WTC11 (cell line): ENCODE measurements around the gene CAMK2B.

Experiments used
- ATF1 ChIP-seq: sonication (generic); formaldehyde crosslinking; IDR thresholded peaks from 2 replicates; pipeline ENCODE4 v1.8.1; 2023; ENCODE audit warnings: mild to moderate bottlenecking, moderate library complexity, missing genetic modification reagents
- CREM ChIP-seq: sonication (generic); formaldehyde crosslinking; IDR thresholded peaks from 2 replicates; pipeline ENCODE4 v1.8.1; 2022; ENCODE audit warnings: mild to moderate bottlenecking, missing genetic modification reagents, moderate library complexity
- CTCF ChIP-seq: fragments of 200-600 bp; IDR thresholded peaks from 2 replicates; pipeline ENCODE4 v1.8.0; 2022; ENCODE audit warnings: antibody characterized with exemption
- FOXJ3 ChIP-seq: sonication (generic); formaldehyde crosslinking; IDR thresholded peaks from 2 replicates; pipeline ENCODE4 v1.9.0; 2021; ENCODE audit warnings: missing genetic modification reagents, mild to moderate bottlenecking, borderline replicate concordance
- FOXK1 ChIP-seq: sonication (generic); formaldehyde crosslinking; IDR thresholded peaks from 2 replicates; pipeline ENCODE4 v1.8.0; 2022; ENCODE audit warnings: mild to moderate bottlenecking, moderate library complexity, missing genetic modification reagents
- FOXP4 ChIP-seq: sonication (generic); formaldehyde crosslinking; IDR thresholded peaks from 2 replicates; pipeline ENCODE4 v1.8.0; 2022; ENCODE audit warnings: mild to moderate bottlenecking, missing genetic modification reagents
- MXD4 ChIP-seq: fragments of 250-450 bp; sonication (Bioruptor Pico); IDR thresholded peaks from 2 replicates; pipeline ENCODE4 v1.8.0; 2021; ENCODE audit warnings: mild to moderate bottlenecking, moderate library complexity, borderline replicate concordance
- RELA ChIP-seq: sonication (generic); formaldehyde crosslinking; IDR thresholded peaks from 2 replicates; pipeline ENCODE4 v1.8.1; 2022; ENCODE audit warnings: missing genetic modification reagents, mild to moderate bottlenecking, borderline replicate concordance
- SP1 ChIP-seq: sonication (generic); formaldehyde crosslinking; conservative IDR thresholded peaks from 2 replicates; pipeline ENCODE4 v1.8.1; 2022; ENCODE audit warnings: missing genetic modification reagents
- ZNF232 ChIP-seq: sonication (generic); formaldehyde crosslinking; IDR thresholded peaks from 2 replicates; pipeline ENCODE4 v1.8.0; 2022; ENCODE audit warnings: mild to moderate bottlenecking, missing genetic modification reagents
- ZNF317 ChIP-seq: sonication (generic); formaldehyde crosslinking; IDR thresholded peaks from 2 replicates; pipeline ENCODE4 v1.8.1; 2023; ENCODE audit warnings: low read depth, mild to moderate bottlenecking, moderate library complexity, missing genetic modification reagents, borderline replicate concordance
- TF ChIP-seq, protein P1 (sequence below): sonication (generic); formaldehyde crosslinking; IDR thresholded peaks from 2 replicates; pipeline ENCODE4 v1.8.1; 2023; ENCODE audit warnings: mild to moderate bottlenecking, missing genetic modification reagents
- TF ChIP-seq, protein P2 (sequence below): fragments of 250-450 bp; sonication (Bioruptor Pico); IDR thresholded peaks from 2 replicates; pipeline ENCODE4 v2.1.2; 2022; ENCODE audit warnings: mild to moderate bottlenecking, moderate library complexity

DNA sequence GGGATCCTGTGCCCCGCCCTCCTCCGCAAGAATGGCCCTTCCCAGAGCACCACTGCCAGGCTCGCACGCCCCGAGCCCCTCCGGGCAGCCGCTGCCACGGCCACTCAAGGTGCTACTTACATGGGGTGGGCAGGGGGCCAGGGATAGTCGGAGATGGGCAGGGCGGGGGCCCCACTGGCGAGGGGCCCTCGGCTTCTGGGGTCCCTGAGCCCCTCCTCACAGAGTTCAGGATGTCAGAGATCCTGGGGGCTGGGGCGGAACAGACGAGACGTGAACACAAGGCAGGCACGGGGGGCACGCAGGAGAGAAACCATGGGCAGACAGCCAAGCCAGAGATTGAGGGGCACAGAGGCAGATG is 99.0 kb downstream of the CAMK2B start:
- TF ChIP-seq FOXP4 (CRISPR knock-in tag) (no peak), ATF1 (CRISPR knock-in tag) (no peak), CTCF (no peak), FOXJ3 (no peak), MXD4 (CRISPR knock-in tag) (no peak), CREM (CRISPR knock-in tag) (no peak), ZNF232 (no peak), FOXK1 (CRISPR knock-in tag) (no peak), ZNF317 (no peak), SP1 (CRISPR knock-in tag) (no peak), RELA (CRISPR knock-in tag) (no peak)
- TF ChIP-seq, protein P1, sequence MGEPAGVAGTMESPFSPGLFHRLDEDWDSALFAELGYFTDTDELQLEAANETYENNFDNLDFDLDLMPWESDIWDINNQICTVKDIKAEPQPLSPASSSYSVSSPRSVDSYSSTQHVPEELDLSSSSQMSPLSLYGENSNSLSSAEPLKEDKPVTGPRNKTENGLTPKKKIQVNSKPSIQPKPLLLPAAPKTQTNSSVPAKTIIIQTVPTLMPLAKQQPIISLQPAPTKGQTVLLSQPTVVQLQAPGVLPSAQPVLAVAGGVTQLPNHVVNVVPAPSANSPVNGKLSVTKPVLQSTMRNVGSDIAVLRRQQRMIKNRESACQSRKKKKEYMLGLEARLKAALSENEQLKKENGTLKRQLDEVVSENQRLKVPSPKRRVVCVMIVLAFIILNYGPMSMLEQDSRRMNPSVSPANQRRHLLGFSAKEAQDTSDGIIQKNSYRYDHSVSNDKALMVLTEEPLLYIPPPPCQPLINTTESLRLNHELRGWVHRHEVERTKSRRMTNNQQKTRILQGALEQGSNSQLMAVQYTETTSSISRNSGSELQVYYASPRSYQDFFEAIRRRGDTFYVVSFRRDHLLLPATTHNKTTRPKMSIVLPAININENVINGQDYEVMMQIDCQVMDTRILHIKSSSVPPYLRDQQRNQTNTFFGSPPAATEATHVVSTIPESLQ: no peak
- TF ChIP-seq, protein P2, sequence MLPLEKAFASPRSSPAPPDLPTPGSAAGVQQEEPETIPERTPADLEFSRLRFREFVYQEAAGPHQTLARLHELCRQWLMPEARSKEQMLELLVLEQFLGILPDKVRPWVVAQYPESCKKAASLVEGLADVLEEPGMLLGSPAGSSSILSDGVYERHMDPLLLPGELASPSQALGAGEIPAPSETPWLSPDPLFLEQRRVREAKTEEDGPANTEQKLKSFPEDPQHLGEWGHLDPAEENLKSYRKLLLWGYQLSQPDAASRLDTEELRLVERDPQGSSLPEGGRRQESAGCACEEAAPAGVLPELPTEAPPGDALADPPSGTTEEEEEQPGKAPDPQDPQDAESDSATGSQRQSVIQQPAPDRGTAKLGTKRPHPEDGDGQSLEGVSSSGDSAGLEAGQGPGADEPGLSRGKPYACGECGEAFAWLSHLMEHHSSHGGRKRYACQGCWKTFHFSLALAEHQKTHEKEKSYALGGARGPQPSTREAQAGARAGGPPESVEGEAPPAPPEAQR (CRISPR knock-in tag): no peak
